Mesodermal cell (in vitro differentiated cells): ENCODE results near the gene ZNF862. TPM values are rescaled to one million over a fixed set of nuclear protein-coding genes. Genes with fewer than 3 reads are reported as not detected.

Experiments used
- H3K27ac ChIP-seq: 2 replicates; pipeline ENCODE4 v1.7.0; 2013; ENCODE audit warnings: mild to moderate bottlenecking, low read depth, low read length, moderate library complexity; ENCODE audit not compliant: severe bottlenecking
- H3K36me3 ChIP-seq: 2 replicates; pipeline ENCODE4 v1.7.1; 2013; ENCODE audit warnings: mild to moderate bottlenecking, low read length, moderate library complexity; ENCODE audit not compliant: control insufficient read depth, insufficient read depth
- H3K4me1 ChIP-seq: one replicate; pipeline ENCODE4 v1.7.1; 2013; ENCODE audit warnings: mild to moderate bottlenecking, low read length; ENCODE audit not compliant: insufficient read depth, control insufficient read depth, poor library complexity, severe bottlenecking
- H3K4me3 ChIP-seq: 2 replicates; pipeline ENCODE4 v1.7.0; 2013; ENCODE audit warnings: low read length, control low read depth, mild to moderate bottlenecking; ENCODE audit not compliant: insufficient read depth, poor library complexity, severe bottlenecking; ENCODE audit errors: extremely low read depth
- H3K9me3 ChIP-seq: 2 replicates; pipeline ENCODE4 v1.7.1; 2013; ENCODE audit warnings: mild to moderate bottlenecking, low read length, moderate library complexity; ENCODE audit not compliant: control insufficient read depth
- WGBS, 2 experiments: methylation state at CpG; one replicate each; pipeline ENCODE4 v1.1.5; 2013; ENCODE audit warnings: missing lambda C conversion rate in 2 of 2; ENCODE audit not compliant: insufficient coverage in 2 of 2; 5-methylcytosine and 5-hydroxymethylcytosine counted together
- polyA plus RNA-seq, 2 experiments: library from polyadenylated mRNA; stranded (reverse); fragments of 50-300 nt; gene quantifications; one replicate each; pipeline ENCODE4 v1.2.3, GENCODE V29; 2013

Gene ZNF862
- 10.2 TPM for polyA plus RNA-seq (2013, experiment 1 of 2)
- polyA plus RNA-seq (2013, experiment 2 of 2): 8.8 TPM

DNA sequence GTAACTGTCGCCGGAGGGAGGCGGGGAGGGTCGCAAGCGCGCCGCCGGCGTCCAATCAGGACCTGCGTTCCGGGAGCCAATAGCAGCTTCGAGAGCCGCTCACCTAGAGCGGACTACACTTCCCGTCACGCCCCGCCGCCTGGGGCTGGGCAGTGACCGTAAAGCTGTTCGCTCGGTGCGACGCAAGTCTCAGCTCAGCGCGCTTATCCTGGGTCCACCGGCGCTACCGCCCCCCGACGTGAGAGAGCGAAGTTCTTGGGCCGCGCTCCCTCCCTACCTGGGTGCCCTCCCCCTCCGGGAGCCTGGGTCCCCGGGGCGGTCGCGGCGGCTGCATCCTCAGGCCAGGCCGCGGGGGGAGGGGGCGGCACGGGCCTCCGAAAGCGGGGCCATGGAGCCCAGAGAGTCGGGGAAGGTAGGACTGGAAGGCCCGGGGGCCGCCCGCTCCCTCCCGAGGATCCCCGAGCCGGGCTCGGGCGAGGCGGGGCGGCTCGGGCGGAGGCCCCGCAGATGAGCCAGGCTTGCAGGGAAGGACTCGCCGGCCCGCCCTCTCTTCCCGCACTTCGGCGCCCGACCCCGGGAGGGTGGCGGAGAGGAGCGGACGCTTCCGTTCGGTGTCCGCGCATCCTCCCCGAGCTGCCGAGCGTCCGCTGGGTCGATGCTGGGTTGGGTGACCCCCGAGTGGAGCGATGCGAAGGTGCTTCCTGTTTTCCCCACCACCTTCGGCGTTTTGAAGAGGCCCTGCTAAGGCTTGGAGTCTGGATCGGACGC, at the start of gene ZNF862:
Gene ZNF862, plus strand, starts transcription at position 152 of the 768 bp plus-strand sequence. Its CDS starts 237 bp downstream, at position 389.
- WGBS, 2 experiments: 0% methylated on average over 70 to 83 of the region's 86 CpGs
- peak within 1 kb of the TSS; percentile 80 for H3K4me3 ChIP-seq
- no peaks in the 10 kb centered on the region for H3K9me3 ChIP-seq
- H3K36me3 ChIP-seq: no peaks in the 10 kb centered on the region
- no peaks in the 10 kb centered on the region for H3K4me1 ChIP-seq
- peak within 1 kb of the TSS; percentile 41 for H3K27ac ChIP-seq

DNA sequence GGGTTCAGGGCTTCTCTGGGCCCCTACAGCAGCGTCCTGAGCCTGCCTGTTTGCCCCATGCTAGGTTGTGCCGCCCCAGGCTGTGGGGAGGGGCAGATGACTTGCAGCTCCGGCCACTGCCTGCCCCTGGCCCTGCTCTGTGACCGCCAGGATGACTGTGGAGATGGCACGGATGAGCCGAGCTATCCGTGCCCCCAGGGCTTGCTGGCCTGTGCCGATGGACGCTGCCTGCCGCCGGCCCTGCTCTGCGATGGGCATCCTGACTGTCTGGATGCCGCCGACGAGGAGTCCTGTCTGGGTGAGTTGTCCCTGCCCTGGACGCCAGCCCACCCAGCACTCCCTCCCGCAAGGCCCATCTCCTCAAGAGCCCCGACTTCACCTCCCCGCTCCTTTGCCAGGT, 49.1 kb upstream of the ZNF862 start:
- no peaks in the 10 kb centered on the region for H3K36me3 ChIP-seq
- H3K4me1 ChIP-seq: no peaks in the 10 kb centered on the region
- H3K9me3 ChIP-seq: no peaks in the 10 kb centered on the region
- H3K4me3 ChIP-seq: no peak overlapping the region
- no peak overlapping the region for H3K27ac ChIP-seq
- 89 to 93% methylated on average over 15 to 16 of the region's 19 CpGs for WGBS, 2 experiments

DNA sequence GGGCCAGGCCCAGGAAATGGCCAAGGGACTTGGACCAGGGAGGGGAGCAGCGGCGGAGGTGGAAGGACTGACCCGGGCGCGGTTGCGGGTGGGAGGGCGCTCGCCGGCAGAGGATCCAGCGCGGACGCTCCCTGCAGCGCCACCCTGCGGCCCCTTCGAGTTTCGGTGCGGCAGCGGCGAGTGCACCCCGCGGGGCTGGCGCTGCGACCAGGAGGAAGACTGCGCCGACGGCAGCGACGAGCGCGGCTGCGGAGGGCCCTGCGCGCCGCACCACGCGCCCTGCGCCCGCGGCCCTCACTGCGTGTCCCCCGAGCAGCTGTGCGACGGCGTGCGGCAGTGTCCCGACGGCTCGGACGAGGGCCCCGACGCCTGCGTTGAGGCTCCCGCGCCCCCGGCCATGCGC, 48.0 kb upstream of the ZNF862 start:
- H3K27ac ChIP-seq: no peak overlapping the region
- H3K36me3 ChIP-seq: no peaks in the 10 kb centered on the region
- 3 to 7% methylated on average over 33 to 56 of the region's 56 CpGs for WGBS, 2 experiments
- no peaks in the 10 kb centered on the region for H3K4me1 ChIP-seq
- no peak overlapping the region for H3K4me3 ChIP-seq
- no peaks in the 10 kb centered on the region for H3K9me3 ChIP-seq

DNA sequence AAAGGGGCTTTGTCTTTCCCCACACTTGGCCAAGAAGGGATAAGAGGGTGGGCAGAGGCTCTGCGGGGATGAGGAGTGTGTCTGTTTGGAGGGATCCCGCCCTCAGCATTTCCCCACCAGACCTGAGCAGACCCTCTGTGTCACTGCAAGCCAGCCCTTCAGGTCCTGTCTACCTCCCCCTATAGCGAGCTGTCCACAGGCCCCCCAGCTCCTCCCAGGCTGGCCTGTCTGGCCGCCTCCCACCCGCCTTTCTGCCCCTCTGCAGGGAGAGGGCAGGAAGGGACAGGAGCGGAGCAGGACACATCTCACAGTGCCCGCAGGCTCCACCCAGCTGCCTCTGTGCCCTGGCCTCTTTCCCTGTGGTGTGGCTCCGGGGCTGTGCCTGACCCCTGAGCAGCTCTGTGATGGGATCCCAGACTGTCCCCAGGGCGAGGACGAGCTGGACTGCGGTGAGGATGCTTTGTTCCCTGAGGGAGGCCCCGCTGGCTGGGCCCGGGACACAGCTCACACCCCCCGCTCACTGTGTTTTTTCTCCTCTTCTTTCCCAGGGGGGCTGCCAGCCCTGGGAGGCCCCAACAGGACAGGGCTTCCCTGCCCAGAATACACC, 47.3 kb upstream of the ZNF862 start:
- Histone ChIP-seq H3K9me3 (no peaks in the 10 kb centered on the region), H3K27ac (no peak overlapping the region), H3K4me3 (no peak overlapping the region), H3K36me3 (no peaks in the 10 kb centered on the region), H3K4me1 (no peaks in the 10 kb centered on the region)
- WGBS, 2 experiments: 78 to 92% methylated on average over 11 to 13 of the region's 14 CpGs

DNA sequence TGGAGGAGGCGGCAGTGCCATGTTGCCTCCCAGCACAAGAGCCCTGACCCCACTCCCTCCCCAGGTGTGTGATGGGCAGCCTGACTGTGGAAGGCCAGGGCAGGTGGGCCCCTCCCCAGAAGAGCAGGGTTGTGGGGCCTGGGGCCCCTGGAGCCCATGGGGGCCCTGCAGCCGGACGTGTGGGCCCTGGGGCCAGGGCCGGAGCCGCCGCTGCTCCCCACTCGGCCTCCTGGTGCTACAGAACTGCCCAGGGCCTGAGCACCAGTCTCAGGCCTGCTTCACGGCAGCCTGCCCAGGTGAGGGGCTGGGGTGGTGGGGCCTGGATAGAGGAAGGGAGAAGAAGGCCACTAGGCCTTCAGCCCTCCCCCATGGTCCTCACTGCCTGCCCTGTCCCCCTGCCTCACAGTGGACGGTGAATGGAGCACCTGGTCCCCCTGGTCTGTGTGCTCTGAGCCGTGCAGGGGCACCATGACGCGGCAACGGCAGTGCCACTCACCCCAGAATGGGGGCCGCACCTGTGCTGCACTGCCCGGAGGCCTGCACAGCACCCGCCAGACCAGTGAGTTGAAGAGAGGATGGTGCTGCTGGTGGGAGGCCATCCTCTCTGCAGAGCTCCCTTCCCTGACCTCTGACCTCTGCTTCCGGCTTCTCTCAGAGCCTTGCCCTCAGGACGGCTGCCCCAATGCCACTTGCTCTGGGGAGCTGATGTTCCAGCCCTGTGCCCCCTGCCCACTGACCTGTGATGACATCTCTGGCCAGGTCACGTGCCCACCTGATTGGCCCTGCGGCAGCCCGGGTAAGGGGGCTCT, 46.6 kb upstream of the ZNF862 start:
- H3K27ac ChIP-seq: no peak overlapping the region
- WGBS, 2 experiments: 91 to 92% methylated on average over 8 to 20 of the region's 21 CpGs
- H3K9me3 ChIP-seq: no peaks in the 10 kb centered on the region
- no peaks in the 10 kb centered on the region for H3K36me3 ChIP-seq
- H3K4me1 ChIP-seq: no peaks in the 10 kb centered on the region
- H3K4me3 ChIP-seq: no peak overlapping the region

DNA sequence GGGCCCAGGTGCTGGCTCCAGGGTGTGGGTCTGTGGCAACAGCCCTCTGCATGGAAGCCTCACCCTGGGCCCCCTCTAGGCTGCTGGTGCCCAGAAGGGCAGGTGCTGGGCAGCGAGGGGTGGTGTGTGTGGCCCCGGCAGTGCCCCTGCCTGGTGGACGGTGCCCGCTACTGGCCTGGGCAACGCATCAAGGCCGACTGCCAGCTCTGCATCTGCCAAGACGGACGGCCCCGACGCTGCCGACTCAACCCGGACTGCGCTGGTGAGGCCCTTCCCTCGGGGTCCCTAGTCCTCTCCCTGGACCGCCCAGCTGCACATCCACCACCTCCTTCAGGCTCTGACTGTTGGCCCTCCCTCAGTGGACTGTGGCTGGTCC, 46.0 kb upstream of the ZNF862 start:
- Histone ChIP-seq H3K27ac (no peak overlapping the region), H3K9me3 (no peaks in the 10 kb centered on the region), H3K4me1 (no peaks in the 10 kb centered on the region), H3K36me3 (no peaks in the 10 kb centered on the region), H3K4me3 (no peak overlapping the region)
- WGBS, 2 experiments: 93 to 94% methylated on average over 13 to 15 of the region's 15 CpGs

DNA sequence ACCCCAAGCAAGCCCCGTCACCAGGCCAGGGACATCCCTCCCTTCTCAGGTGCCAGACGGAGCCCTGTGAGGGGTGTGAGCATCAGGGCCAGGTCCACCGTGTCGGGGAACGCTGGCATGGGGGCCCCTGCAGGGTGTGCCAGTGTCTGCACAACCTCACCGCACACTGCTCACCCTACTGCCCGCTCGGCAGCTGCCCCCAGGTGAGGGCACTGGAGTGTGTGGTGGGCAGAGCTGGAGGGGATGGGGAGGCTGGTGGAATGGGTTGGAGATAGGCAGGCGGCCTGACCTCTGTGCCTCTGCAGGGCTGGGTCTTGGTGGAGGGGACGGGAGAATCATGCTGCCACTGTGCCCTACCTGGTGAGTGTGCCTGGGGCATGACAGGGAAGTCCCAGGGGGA, 44.9 kb upstream of the ZNF862 start:
- Histone ChIP-seq H3K27ac (no peak overlapping the region), H3K4me1 (no peaks in the 10 kb centered on the region), H3K36me3 (no peaks in the 10 kb centered on the region), H3K4me3 (no peak overlapping the region), H3K9me3 (no peaks in the 10 kb centered on the region)
- 90 to 92% methylated on average over 4 to 8 of the region's 10 CpGs for WGBS, 2 experiments

DNA sequence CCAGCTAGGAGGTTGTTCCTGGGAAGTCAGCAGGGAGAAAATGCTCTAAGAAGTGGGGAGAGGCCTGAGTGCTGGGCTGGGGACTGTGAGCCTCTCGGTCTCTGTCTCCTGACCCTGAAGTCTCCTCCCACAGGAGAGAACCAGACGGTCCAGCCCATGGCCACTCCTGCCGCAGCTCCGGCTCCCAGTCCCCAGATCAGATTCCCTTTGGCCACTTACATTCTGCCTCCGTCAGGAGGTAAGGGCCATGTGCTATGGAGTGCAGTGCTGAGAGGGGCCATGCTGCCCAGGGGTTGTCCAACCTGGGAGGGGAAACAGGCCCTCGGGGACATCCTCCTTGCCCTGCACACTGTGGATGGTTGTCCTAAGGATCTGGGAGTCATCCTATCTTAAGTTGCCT, 43.5 kb upstream of the ZNF862 start:
- H3K4me1 ChIP-seq: no peaks in the 10 kb centered on the region
- no peak overlapping the region for H3K4me3 ChIP-seq
- H3K36me3 ChIP-seq: no peaks in the 10 kb centered on the region
- no peaks in the 10 kb centered on the region for H3K9me3 ChIP-seq
- no peak overlapping the region for H3K27ac ChIP-seq
- WGBS, 2 experiments: 45 to 71% methylated on average over 1 to 5 of the region's 6 CpGs

DNA sequence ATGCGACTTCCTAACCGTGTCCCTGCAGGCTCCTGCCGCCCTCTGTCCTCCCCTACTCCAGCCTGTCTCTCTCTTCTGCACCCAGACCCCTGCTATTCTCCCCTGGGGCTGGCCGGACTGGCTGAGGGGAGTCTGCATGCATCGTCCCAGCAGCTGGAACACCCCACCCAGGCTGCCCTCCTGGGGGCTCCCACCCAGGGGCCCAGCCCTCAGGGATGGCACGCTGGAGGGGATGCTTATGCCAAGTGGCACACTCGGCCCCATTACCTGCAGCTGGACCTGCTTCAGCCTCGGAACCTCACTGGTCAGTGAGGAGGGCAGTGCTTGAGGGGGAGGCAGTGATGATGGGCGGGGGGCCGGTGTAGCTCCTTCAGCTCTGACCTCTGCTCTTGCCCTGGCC, 43.0 kb upstream of the ZNF862 start:
- WGBS, 2 experiments: 88 to 93% methylated on average over 8 to 9 of the region's 10 CpGs
- Histone ChIP-seq H3K9me3 (no peaks in the 10 kb centered on the region), H3K4me3 (no peak overlapping the region), H3K36me3 (no peaks in the 10 kb centered on the region), H3K27ac (no peak overlapping the region), H3K4me1 (no peaks in the 10 kb centered on the region)

DNA sequence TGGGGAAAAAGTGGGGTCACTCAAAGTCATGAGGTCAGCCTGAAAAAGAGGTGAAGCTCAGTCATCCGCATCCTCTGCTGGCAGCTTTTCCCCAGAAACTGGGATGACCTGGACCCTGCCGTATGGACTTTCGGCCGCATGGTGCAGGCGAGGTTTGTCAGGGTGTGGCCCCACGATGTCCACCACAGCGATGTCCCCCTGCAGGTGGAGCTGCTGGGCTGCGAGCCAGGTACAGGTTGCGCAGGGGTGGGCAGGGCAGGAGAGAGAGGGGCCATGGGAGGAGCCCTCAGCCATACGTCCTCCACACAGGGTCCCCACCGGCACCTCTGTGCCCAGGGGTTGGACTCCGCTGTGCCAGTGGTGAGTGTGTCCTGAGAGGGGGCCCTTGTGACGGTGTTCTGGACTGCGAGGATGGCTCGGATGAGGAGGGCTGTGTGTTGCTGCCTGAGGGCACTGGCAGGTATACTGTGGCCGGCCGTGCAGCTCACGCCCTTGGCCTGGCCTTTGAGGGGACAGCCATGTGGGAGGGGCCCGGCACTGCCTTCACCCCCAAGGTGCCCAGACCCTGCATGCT, 41.8 kb upstream of the ZNF862 start:
- H3K27ac ChIP-seq: no peak overlapping the region
- no peak overlapping the region for H3K4me3 ChIP-seq
- H3K36me3 ChIP-seq: no peaks in the 10 kb centered on the region
- 87 to 93% methylated on average over 16 to 18 of the region's 19 CpGs for WGBS, 2 experiments
- H3K4me1 ChIP-seq: no peaks in the 10 kb centered on the region
- no peaks in the 10 kb centered on the region for H3K9me3 ChIP-seq
